Globus pallidus (tissue), 1 donor: ENCODE measurements around the gene P2RY2.
"Not testable (repeated sequence)": the region's sequence is repeated elsewhere in the genome, so short reads cannot be mapped to it uniquely, and the experiment has no call there.

Source experiments
- DNase-seq: peaks from one replicate; pipeline ENCODE4 v3.0.0-alpha.2; 2015; ENCODE audit warnings: low spot score

P2RY2 gene

GRCh38 chr11:73267906-73268540, 49.9 kb downstream of the P2RY2 start:
- no peak for DNase-seq

DNA sequence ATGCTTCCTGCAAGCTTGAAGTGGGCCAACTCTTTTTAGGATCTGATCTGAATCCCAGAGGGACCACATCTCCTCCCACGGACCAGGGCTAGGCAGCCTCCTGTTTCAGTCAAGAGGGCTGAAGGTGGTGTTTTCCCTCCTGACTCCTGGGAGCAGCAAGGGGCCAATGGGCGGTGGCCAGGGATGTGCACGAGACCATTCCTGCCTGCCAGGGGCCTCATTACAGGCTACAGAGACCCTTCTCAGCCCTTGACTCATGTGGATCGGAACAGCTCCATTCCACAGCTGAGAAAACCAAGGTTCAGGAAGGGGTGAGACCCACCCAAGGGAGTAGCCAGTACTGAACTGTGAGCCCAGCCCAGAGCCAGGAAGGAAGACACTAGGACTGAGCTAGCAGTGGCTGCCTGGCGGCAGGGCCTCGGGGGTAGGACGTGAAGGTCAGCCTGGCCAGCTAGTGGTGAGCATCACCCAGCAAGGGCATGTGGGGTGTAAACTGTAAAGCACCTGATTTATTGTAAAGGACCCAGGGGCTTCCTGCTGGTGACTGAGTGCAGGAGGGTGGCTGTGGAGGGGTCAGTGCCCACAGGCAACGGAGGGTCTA, 50.7 kb downstream of the P2RY2 start:
- no peak for DNase-seq

DNA sequence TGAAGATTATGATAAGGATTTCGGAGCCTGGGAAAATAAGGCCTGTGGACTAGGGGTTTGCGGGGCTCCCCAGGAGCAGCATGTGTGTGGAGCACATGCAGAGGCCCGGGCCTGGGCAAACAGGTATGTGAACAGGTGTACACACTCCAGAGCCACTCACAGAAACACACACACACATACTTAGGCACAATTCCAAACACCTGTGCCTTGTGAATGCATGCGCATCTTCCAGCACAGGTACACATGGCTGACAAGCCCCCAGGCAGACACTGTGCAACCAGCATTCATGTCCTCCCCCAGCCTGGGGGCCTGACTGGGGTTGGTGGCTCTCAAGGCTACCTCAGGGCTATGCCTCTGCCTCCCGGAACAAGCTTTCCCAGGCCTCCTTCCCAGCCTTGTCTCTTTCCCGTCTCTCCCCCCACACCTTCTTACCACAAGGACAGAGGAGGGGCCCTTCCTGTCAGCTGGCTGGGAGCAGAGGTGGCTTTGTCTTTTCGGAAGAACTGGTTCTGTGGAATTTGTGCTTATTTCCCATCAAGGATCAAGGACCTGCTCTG, 51.5 kb downstream of the P2RY2 start:
- DNase-seq = no peak

- no peak for DNase-seq
Measured at GRCh38 chr11:73270016-73270854, 52.2 kb downstream of the P2RY2 start.

GRCh38 chr11:73270855-73271477, 52.9 kb downstream of the P2RY2 start:
- no peak for DNase-seq

GRCh38 chr11:73271478-73271865, 53.4 kb downstream of the P2RY2 start:
- not testable (repeated sequence) for DNase-seq

DNA sequence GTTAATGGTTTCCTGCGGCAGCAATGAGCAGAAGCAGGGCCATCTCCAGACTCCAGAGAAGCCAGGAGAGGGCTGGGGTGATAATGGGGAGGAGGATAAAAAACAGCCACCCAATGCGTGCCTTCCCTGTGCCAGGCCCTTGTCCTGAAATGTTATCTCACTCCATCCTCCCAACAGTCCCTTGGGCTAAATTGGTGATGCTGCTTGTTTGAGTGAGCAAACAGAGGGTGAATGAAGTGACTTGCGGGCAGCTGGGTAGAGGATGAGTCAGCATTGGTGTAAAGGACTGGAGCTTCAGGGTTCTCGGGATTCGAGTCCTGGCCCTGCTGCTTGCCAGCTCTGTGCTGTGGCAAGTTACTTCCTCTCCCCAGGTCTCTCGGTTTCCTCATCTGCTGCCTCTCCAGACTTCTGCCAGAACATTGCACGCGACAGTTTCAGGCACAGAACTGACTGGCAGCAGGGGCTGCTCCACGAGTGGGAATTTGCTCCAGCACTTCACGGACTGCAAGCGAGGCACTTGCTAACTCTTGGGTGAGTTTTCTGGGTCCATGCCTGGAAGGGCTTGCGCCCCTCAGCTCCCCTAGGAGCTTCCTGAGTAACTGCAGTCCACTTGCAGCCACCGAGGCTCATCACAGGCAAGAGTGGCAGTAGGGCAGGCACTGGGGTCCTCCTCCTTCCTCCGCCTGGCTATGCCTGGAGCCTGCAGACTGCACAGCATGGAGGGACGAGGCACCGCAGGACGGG, 54.0 kb downstream of the P2RY2 start, which contains the start of gene P2RY6:
Gene P2RY6 (plus strand): TSS at position 403 of the 744 bp plus-strand sequence. CDS start 24,181 bp downstream, outside the sequence.
- peak; percentile 41 for DNase-seq

DNA sequence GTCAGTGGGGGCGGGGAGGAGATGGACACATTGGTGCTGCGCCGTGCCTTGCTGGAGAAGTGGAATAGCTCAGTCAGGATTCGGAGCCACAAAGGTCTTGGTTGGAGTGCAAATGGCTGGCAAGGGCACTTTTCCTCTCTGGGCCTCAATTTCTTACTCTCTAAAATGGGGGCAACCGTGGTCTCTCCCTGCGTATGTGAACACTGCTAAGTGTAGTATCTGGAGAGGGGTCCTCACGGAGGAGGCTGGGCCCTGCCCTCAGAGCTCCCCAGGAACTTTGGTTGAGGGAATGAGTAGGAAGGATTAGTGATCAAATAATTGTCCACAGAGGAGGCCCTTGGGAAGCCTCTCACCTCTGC, 54.6 kb downstream of the P2RY2 start:
- no peak for DNase-seq

DNA sequence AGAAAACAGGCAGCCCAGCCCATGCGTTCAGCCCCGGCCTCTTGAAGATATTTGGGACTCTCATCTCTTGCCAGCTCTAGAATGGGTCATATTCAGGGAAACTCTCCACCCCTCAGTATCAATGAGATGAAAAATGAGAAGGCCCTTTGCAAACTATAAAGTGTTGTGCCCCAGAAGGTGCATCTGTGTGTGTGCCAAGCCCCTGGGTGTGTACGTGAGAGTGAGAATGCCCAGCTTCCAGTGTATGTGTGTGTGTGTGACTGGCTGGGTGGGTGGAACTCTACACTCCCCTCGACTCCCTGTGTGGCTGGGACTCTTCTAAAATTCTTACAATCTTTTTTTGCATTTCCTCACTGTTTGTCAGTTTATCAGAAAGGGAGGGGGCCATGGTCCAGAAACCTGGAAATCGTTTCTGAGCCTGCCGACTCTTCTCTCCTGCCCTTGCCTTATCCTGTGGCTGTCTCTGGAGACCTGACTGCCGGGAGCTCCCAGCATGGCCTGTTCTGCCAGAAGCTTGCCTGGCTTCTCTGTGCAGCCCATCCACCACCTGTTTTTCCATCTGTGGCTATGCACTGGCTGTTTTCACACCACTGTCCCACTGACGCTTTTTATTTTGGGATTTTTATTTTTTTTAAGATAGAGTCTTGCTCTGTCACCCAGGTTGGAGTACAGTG, 55.3 kb downstream of the P2RY2 start:
- no peak for DNase-seq

GRCh38 chr11:73274191-73274590, 56.1 kb downstream of the P2RY2 start:
- not testable (repeated sequence) for DNase-seq

GRCh38 chr11:73274722-73275380, 56.8 kb downstream of the P2RY2 start:
- no peak for DNase-seq

DNA sequence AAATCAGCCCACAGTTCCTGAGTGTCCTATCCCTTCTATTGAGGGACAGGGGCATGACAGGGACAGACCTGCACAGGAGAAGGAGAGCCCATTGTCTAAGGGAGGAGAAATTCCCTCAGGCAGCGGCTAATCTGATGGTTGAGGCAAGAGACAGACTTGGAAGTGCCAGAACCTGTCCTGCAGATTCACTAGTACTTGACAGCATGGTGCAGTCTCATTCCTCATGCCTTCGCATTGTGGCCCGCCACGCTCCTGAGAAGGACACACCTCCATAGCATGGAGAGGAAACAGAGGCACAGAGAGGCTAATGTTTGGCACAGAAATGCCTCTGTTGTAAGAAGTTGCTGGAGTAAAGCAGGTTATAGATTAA, 57.3 kb downstream of the P2RY2 start:
- DNase-seq = no peak

- no peak for DNase-seq
Measured at GRCh38 chr11:73277467-73277866, 59.4 kb downstream of the P2RY2 start.

DNA sequence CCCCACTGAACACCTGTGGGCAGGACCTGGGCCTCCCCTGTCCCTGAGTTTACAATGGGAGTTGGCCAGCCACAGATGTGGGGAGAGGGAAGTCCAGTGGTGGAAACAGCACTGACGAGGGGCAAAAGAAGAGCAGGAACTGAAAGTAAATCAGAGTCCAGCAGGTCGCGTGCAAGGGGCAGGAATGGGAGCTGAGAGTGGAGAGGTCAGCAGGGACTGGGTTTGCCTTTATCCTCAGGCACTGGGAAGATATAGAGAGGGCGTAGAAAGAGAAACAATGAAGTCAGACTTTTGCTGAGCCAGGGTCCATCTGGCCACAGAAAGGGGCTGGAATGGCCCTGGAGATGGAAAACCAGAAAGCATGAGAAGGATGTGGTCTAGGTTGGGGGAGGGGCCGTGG, 62.5 kb downstream of the P2RY2 start:
- DNase-seq = no peak

- no peak for DNase-seq
Measured at GRCh38 chr11:73281201-73281741, 63.2 kb downstream of the P2RY2 start.

- no peak for DNase-seq
Measured at GRCh38 chr11:73281796-73282660, 63.9 kb downstream of the P2RY2 start.

- DNase-seq = no peak
Measured at GRCh38 chr11:73283276-73284000, 65.4 kb downstream of the P2RY2 start.

- no peak for DNase-seq
Measured at GRCh38 chr11:73284106-73284505, 66.0 kb downstream of the P2RY2 start.

GRCh38 chr11:73285721-73286120, 67.6 kb downstream of the P2RY2 start:
- no peak for DNase-seq
